Kidney (tissue), 2 donors: Measurements from ENCODE around the gene FHIP2A. TPM values are rescaled to one million over a fixed set of nuclear protein-coding genes. Genes with fewer than 3 reads are reported as not detected.

ENCODE experiments used
- polyA plus RNA-seq: library from polyadenylated mRNA; stranded (reverse); fragments of 350-450 nt; fragmentation: Illumina TruSeq; extraction: RNeasy Lipid Tissue Mini Kit (QIAGEN cat#74804); gene quantifications from one replicate; pipeline ENCODE4 v1.2.3, GENCODE V29; 2014; ENCODE audit warnings: low read depth, low replicate concordance; ENCODE audit not compliant: insufficient read depth
- total RNA-seq: library from RNA; stranded (reverse); fragmentation: NEBNext Ultra II Directional; extraction: Animal tissue kit (Norgen Biotek cat#: 25700); gene quantifications from one replicate; pipeline ENCODE4 v1.2.1, GENCODE V29; 2021
- donor health status: DM: yes; HTN: yes; CAD: no.

Gene FHIP2A
- total and polyA plus RNA-seq, 2 donors from 2014 or later: 5.2 to 26.2 TPM

Other genes with a start within 250 kb of the FHIP2A start
- gene ABLIM1, start 163.5 kb upstream of the FHIP2A start, total RNA-seq: 158 TPM
- 32.3 TPM for gene ABLIM1, start 163.5 kb upstream of the FHIP2A start, polyA plus RNA-seq
- 17.1 TPM for gene TRUB1, start 116.4 kb downstream of the FHIP2A start, total RNA-seq
- 11.5 TPM for gene TRUB1, start 116.4 kb downstream of the FHIP2A start, polyA plus RNA-seq